Kasumi-1 (cell line): Measurements from ENCODE around the gene GFPT1.
"Not testable (repeated sequence)": the region's sequence is repeated elsewhere in the genome, so short reads cannot be mapped to it uniquely, and the experiment has no call there.

Experiments used
- DNase-seq, 2 experiments: peaks; one replicate each; lab custom pipeline; 2025; lab: John Stamatoyannopoulos, UW

Gene GFPT1

GRCh38 chr2:69383176-69383812 is 3.7 kb downstream of the GFPT1 start:
- no peak for DNase-seq

GRCh38 chr2:69382547-69382946 is 4.5 kb downstream of the GFPT1 start:
- DNase-seq: no peak

- no peak for DNase-seq
Observed at GRCh38 chr2:69381337-69381737, 5.7 kb downstream of the GFPT1 start.

GRCh38 chr2:69380072-69380917 is 6.7 kb downstream of the GFPT1 start:
- DNase-seq: no peak

GRCh38 chr2:69376403-69376802 is 10.6 kb downstream of the GFPT1 start:
- DNase-seq: no peak

- peak; percentile 56 to 81 for DNase-seq
Observed at GRCh38 chr2:69375494-69376353, 11.3 kb downstream of the GFPT1 start.

GRCh38 chr2:69372767-69373166 is 14.3 kb downstream of the GFPT1 start:
- DNase-seq: no peak

GRCh38 chr2:69369802-69370201 is 17.2 kb downstream of the GFPT1 start:
- DNase-seq: no peak

- DNase-seq: no peak
Observed at GRCh38 chr2:69368588-69368987, 18.4 kb downstream of the GFPT1 start.

GRCh38 chr2:69359371-69359770 is 27.7 kb downstream of the GFPT1 start:
- DNase-seq: no peak

GRCh38 chr2:69358914-69359313 is 28.1 kb downstream of the GFPT1 start:
- DNase-seq: no peak

- no peak for DNase-seq
Observed at GRCh38 chr2:69356471-69356870, 30.6 kb downstream of the GFPT1 start.

GRCh38 chr2:69354976-69355375 is 32.1 kb downstream of the GFPT1 start:
- DNase-seq: not testable (repeated sequence)

GRCh38 chr2:69353360-69353759 is 33.7 kb downstream of the GFPT1 start:
- no peak for DNase-seq

- DNase-seq: no peak
Observed at GRCh38 chr2:69348781-69349180, 38.2 kb downstream of the GFPT1 start.

GRCh38 chr2:69345434-69345833 is 41.6 kb downstream of the GFPT1 start:
- no peak for DNase-seq

- no peak for DNase-seq
Observed at GRCh38 chr2:69344305-69344704, 42.7 kb downstream of the GFPT1 start.

GRCh38 chr2:69340101-69340775 is 46.8 kb downstream of the GFPT1 start:
- no peak for DNase-seq

GRCh38 chr2:69335311-69335710 is 51.7 kb downstream of the GFPT1 start:
- no peak for DNase-seq

- DNase-seq: no peak
Observed at GRCh38 chr2:69333352-69333751, 53.7 kb downstream of the GFPT1 start.

GRCh38 chr2:69330781-69331180 is 56.2 kb downstream of the GFPT1 start:
- DNase-seq: no peak

- no peak for DNase-seq
Observed at GRCh38 chr2:69322631-69323030, 64.4 kb downstream of the GFPT1 start.
